AG08396 (cell line): ENCODE measurements around the gene JHY.
"Not testable (repeated sequence)": the region's sequence is repeated elsewhere in the genome, so short reads cannot be mapped to it uniquely, and the experiment has no call there.

Experiments
- DNase-seq: peaks from one replicate; pipeline ENCODE4 v3.0.0; 2012; ENCODE audit warnings: low spot score, mixed read lengths

Gene JHY

DNA sequence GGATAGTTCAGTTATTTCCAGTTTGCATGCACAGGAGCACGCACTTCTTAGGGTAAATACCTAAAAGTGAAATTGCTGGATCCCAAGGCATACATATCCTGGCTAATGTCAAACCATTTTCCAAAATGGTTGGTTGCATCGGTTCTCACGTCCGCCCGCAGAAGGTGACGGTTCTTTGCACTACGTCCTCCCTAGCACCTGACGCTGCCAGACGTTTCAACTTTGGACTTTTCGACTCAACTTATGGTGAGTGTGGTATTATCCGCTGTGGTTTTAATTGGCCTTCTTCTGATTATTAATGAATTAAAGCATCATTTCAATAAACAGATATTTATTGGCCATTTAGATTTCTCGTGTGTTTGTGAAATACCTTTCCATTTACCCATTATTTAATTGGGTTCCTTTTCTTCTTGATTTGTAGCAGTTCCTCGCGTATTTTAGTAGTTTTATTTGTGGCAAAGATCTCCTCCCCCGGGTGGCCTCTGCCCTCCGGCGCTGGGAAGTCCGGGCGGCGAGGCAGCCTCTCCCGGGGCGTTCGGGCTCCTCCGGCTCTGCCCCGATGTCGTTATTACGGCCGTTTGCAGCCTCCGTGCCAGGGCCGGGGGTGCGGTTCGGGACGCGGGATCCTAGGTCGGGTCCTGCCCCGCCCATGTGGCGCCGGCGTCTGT, at the start of gene JHY:
JHY (plus strand) TSS at position 571 of the 668 bp plus-strand sequence. CDS start 3,091 bp downstream, outside the sequence.
- no peak for DNase-seq

DNA sequence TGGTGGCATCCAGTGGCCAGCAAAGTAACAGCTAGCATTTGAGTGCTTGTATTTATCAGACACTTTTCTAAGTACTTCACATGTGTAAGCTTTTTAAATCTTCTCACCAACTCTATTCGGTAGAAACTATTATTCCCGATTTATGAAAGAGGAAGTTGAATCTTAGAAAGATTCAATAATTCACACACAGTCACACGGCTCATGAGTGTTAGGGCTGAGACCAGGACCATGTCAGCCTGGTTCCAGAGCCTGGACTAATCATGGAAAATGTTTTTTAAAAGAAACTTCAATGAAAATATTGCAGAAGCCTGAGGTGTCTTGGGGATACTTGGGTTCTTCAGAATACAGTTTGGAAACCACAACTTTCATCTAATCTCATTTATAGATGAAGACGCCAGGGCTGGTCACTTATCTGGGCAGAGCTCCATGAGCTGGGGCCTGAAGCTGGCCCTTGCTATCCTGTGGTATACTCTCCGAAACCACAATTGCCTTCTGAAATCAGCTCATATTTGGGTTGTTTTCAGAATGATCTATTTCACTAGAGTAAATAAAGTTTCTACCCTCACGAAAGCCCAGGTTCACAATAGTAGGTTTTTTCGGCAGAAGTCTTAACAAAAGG, 48.6 kb upstream of the JHY start:
- no peak for DNase-seq

DNA sequence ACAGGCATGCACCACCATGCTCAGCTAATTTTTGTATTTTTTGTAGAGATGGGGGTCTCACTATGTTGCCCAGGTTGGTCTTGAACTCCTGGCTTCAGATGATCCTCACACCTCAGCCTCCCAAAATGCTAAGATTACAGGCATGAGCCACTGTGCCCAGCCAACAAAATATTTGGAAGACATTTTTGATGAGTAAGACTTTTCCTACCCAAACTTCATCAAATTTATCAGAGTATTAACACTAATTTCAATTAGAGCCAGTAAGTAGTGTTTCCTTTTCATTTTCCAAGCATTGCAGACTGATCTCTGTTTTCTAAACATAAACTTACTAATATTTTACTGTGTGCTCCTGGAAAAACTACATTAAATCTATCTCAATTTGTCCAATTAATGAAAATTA, 45.6 kb upstream of the JHY start:
- no peak for DNase-seq

DNA sequence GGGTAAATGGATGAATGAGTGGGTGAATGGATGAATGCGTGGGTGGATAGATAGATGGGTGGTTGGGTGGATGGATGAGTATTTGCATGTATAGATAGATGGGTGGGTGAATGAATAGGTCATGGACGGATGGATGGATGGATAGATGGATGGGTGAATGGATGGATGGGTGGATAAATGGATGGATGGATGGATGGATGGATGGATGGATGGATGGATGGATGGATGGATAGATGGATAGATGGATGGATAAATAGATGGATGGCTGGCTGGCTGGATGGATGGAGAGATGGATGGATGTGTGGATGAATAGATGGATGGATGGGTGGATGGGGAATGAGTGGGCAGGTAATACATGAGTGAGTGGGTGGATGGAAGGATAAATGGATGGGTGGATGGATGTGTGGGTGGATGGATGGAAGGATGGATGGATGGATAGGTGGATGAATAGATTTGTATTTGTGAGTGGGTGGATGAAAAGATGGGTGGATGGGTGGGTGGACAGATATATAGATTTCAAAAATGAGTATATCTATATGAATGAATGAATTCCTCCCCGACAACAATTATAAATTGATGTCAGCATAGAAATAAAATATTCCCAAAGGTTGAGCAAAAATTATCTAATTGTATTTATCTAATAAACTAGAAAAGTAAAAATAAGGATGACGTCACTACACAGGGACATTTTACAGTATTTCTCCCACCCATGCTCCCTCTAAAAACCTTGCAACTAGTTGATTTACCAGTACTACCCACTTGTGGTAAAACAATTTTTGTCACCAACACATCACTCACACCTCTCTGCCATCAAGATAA, 44.8 kb upstream of the JHY start:
- no peak for DNase-seq

DNA sequence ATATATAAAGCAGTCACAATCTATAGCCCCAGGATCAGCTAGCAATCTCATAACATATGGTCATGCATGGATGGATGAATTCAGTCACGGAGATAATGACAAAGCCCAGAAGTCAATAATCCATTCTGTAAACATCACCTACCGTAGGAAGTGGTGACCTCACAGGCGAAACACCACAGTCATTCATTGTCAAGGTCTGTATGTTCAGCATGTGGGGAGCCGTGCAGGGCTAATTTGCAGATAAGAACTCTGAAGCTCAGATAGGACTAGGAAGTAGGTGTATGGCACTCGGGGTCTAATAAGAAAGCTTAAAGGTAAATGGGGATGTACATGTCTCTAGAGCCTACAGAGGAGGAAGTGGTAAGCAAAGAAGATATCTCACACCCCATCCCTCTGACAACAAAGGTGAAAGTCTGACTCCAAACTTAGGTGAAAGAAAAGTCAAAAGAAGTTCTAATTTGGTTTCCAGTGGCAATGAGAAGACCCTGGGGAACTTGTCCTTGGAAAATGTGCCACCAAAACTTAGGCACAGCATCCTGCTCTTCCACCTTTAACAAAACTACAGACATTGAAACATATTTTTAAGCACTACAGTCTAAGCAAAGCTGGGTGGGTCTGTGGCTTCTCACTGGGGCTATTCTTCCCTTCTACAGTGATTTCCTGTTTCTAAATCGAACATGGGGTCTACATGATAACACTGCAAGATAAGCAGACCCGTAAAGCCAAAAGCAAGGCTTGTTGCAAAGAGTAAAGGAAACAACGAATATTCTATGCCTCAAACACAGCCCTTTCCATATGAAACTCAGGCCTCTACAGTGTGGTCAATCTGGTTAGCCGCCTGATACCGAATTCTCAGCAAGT, 39.0 kb upstream of the JHY start:
- DNase-seq, result no peak

DNA sequence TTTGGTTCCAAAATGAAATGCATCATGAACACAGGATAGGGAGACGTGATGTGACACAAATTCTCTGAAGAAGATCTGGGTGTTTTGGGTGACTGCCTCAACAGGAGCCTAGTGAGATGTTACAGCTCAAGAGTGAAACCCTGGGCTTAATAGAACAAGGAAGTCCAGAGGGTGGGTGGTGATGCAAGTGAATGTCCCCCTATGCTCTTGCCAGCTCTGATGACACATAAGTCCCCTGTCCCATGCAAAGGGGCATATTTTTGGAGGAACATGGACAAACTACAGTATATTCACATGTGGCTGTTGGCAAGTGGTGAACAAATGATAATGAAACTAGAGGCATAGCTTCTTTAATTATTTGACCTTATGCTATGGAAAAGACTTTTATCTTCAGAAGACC, 35.1 kb upstream of the JHY start:
- DNase-seq, result no peak

DNA sequence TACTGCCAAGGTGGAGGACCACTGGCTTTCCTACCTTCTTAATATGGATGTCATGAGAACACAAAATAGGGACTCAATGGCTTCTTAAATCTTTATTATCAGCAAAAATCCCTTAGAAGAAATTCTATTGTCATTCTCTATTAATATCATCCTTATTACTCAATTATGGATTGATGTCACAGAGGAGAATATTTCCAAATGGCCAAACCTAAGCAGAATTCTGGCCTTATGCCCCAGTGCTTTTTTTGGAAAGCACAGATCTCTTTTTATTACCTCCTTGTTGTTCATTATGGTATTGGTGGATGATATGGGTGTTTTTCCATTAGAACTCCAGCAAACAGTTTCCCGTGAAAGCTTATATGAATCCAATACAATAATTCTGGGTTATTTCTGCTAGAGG, 34.4 kb upstream of the JHY start:
- DNase-seq, result no peak

DNA sequence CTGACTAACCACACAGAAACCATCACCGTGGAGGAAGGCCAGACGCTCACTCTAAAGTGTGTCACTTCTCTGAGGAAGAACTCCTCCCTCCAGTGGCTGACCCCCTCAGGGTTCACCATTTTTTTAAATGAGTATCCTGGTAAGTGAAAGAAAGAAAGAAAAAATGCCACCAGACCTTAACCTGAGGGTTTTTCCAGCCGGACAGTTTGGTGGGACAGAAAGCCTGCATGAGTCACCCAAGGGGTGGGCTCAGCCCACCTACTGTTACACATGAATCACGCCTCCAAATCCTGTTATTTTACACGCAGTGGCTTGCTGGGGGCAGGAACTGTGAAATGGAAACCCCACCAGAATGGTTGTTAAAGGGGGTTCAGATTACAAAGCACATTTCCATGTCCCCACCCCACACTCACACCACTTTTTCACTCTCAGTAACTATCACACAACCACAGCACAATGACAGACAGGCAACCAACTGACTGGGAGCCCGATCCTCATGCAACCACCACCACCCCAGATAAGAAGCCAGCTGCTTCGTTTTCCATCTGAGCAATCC, 32.4 kb upstream of the JHY start:
- no peak for DNase-seq

DNA sequence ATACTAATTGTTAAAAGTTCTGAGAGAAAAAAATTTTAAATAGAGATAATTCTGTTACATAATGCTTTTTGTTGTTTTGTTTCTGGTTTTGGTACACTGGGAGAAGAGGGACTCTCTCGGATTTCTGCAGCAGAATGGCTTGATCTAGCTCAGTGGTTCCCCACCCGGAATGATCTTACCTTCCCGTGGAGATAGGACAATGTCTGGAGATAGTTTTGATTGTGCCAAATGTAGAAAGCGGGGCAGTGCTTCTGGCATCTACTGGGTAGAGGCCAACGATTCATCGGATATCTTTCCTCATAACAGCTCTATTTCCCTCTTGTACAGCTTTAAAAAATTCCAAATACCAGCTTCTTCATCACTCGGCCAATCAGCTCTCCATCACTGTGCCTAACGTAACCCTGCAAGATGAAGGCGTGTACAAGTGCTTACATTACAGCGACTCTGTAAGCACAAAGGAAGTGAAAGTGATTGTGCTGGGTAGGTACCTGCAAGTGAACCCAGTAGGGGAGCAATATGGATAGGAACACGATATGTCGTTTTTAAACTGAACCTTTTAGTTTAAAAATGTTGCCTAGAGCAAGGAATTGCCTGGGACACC, 31.1 kb upstream of the JHY start:
- no peak for DNase-seq

DNA sequence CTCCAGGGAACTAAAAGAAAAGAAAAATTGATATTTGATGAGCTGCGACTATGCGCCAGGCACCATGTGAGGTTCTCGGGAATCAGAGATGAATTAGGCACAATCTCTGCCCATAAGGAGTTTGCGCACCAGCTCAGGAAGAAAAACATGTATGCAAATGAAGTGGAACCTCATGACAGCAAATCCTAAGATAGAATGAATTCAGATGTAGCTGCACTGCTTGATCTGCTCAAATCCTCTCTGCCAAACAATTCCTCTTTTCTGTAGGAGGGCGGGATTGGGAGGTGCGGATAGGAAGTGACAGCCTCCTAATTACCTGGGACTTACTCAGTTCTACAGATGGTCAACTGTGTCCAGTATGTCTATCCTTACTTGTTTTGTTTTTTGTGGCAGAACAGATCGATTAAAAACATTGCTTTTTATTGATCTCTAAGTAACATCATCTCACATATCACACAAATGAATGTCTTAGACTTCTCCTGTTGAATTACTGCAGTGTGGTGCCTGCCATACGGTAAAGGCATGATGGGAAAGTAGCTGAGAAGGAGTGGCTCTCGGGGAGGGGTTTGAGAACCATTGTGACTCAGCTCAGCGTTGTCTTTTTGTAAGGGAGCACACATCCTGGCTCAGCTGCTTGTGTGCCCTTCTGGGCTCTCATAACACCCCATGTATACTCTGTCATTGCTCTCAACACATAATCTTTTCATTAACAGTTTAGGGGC, 30.3 kb upstream of the JHY start:
- DNase-seq, result no peak

DNA sequence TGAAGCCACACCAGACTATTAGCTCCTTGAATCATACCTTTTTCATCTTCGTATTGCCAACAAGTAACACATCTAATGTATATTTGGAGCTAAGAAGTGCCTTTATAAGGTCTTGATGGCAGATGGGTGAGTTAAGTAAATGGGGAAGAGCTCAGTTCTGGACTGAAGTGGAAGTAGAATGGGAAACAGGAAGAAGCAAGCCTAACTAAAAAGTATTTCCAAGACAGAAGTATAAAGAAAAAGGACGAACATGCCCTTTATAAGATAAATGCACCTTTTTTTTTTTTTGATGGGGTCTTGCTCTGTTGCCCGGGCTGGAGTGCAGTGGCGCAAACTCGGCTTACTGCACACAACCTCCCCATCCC, 29.8 kb upstream of the JHY start:
- no peak for DNase-seq

DNA sequence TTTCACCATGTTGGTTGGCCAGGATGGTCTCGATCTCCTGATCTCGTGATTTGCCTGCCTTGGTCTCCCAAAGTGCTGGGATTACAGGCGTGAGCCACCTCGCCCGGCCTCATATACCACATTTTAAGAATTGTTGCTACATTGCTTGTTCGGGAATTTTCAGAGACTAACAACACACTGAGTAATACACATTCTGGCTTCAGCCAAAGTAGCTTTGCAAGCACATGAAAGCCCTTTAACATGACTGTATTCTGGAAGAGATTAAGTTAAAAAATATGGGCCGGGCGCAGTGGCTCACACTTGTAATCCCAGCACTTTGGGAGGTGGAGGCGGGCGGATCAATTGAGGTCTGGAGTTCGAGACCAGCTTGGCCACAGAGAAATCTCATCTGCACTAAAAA, 29.3 kb upstream of the JHY start:
- DNase-seq, result no peak

DNA sequence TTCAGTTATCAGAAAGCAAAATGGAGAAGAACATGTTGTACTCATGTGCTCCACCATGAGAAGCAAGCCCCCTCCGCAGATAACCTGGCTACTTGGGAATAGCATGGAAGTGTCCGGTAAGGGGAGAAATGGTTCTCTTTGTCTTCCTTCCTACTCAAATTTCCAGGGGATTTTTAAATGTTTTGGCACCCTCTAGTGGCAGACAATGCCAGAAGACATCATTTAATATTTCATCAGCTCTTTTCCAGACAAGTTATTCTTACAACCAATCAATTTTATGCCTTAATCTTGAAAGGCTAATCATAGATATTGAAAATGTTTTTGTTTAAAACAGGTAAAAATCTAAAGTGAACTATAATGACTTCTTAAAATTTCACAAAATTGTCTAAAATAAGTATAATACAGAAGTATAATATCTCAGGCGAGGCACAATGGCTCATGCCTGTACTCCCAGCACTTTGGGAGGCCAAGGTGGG, 28.6 kb upstream of the JHY start:
- DNase-seq, result peak; percentile 63

DNA sequence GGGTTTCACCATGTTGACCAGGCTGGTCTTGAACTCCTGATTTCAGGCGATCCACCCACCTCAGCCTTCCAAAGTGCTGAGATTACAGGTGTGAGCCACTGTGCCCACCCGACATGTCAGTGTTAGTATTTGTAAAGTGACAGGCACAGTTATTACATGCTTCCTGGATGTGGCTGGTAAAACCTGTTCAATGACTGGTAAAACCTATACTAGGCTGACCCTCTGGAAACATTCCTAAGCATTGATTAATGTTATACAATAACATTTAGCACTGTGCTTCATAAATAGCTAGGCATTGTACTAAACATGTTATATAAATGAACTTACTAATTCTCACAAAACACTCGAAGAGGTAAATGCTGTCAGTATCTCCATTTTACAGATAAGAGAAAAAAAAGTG, 20.9 kb upstream of the JHY start:
- no peak for DNase-seq

DNA sequence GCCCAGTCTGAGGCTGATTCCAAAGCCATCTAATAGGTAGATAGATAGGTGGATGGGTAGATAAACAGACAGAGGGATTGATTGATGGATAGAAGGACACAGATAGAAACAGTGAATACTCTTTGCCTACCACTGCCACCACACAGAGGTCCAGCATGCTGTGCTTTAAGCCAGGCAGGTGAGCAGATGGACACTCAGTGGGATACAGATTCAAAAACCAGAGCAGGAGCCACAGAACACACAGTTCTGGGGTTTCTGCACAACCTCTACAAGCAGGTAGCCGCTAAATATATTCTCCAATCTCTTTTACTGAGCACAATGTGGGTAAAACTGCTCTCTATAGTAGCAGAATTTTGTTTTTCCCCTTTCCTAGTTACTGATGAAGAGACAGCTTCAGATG, 20.5 kb upstream of the JHY start:
- no peak for DNase-seq

DNA sequence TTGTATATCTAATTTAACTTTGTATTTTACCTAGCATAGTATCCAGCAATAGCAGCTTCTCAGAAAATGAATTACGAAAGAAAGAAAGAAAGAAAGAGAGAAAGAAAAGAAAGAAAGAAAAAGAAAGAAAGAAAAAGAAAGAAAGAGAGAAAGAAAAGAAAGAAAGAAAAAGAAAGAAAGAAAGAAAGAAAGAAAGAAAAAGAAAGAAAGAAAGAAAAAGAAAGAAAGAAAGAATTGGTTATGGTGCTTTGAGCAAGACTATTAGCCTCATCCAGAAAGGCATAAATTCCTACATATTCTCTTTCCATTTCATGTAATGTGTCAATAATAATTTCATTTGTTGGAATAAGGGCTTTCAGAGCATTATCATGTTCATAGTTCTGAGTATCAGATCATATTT, 19.4 kb upstream of the JHY start:
- DNase-seq, result not testable (repeated sequence)

DNA sequence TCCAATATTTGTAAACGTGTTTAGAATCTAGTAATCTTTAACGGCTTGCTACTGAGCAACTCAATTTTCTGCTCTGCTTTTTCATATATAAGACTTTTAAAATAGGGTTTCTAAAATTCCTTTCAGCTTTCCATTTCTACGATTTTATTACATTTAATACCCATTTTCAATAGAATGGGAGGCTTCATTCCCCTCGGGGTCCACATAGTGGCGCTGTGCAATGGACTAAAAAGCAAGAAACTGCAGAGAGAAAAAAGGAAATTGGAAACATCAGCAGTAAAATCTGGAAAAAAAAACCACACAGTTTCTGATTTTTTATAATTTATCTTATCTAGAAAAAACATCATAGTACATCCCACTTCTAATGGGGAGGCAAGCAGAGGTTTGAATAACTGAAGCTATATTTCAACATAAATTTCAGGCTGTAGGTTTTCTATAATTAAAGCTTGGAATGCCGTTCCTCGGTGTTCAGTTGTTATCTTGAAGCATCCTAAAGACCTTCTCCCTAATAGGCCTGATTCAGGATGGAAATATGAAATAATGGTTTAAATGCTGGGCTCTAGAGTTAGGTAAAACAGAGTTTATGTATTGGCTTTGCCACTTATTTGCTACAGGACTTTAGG, 18.7 kb upstream of the JHY start:
- DNase-seq, result peak; percentile 43

DNA sequence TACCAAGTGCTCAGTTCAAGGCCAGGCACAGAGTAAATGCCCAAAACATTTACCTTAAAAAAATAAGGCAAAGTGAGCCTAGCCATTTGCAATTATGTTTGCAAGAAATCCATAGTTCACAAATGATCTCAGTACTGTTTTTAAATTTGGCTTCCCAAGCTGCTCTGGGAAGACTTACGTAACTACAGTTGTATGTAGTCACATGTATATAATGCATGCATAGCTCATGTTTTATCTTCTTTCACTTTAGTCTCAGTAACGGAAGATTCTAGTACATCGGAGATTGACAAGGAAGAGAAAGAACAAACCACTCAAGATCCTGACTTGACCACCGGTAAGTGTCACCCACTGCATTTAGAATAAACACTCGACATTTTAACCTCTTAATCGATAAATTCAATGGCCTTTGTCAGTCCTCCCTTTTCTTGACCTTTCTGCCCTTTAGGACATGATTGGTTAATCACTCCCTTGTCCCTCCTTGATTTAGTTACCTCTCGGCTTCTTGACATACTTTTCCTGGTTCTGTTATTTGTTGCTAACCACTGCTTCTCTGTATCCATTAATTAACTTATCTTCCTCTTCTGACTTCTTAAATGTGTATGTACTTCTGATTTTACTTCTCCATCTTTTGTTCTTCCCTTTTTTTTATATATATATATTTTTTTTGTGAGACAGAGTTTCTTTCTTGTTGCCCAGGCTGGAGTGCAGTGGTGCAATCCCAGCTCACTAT, 18.0 kb upstream of the JHY start:
- DNase-seq, result no peak

DNA sequence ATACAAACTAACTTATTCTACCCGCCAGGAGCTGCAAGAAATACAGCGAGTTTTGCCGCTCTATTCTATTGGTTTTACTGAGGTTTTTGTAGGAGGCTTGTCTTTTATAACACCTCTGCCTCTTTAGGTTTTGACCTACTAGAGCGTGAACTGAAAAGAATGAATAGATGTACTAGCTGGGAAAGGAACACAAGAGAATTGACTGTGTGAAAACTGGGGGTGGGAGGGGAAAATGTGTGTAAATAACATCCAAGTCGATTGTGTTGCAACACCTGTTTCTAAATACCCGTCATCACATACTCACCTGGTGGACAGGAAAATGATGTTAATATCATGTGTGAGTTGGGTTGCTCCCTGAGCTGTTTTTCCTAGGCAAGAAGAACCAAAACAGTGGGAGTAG, 12.9 kb upstream of the JHY start:
- no peak for DNase-seq

DNA sequence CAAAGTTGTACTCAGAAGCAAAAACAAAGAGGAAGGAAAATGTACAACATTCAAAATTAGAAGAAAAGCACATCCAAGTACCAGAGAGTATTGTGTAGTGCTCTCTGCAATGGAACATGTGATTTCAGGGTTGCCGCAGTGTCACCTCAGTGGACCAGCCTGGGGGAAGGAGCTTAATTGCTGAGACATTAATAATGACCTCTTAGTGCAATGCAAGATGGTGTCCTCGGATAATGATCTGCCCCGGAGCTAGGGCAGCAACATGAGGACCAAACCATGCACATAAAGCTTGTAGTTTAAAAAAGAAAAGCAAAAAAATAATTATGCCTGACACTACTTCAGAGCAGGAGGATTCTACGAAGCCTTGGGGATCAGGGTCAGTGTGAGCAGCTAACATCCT, 11.3 kb upstream of the JHY start:
- no peak for DNase-seq
